ENCODE data around the gene EGFR.

Gene EGFR

GRCh38 chr7:55200441-55200840 lies 181.6 kb downstream of the EGFR start:
- H3K27me3 ChIP-seq (ENCODE audit: insufficient read depth, low read length, poor library complexity) = no peaks in the 10 kb centered on the region
- H3K36me3 ChIP-seq (ENCODE audit: insufficient read depth, low read length) = no peaks in the 10 kb centered on the region
- ATAC-seq (ENCODE audit: insufficient read depth, low read depth) = no peak
- no peaks in the 10 kb centered on the region for H3K9me3 ChIP-seq (ENCODE audit: insufficient read depth, low read length, severe bottlenecking)
- no peaks in the 10 kb centered on the region for H3K4me1 ChIP-seq (ENCODE audit: insufficient read depth, low read length)
- no peak overlapping the region for H3K9ac ChIP-seq (ENCODE audit: low read depth, low read length)
- no peak for TF ChIP-seq EZH2 (IDR thresholded peaks at IDR 0.05; ENCODE audit: borderline replicate concordance, low read depth, low read length, severe bottlenecking)
- no peak for TF ChIP-seq CTCF (IDR thresholded peaks at IDR 0.05; ENCODE audit: borderline replicate concordance, extremely low read depth, low read length, poor library complexity, severe bottlenecking)
- H3K4me3 ChIP-seq (ENCODE audit: low read depth in 1 of 2, low read length in 2 of 2) = no peak overlapping the region
- no peaks in the 10 kb centered on the region for H4K20me1 ChIP-seq (ENCODE audit: insufficient read depth, low read length)
- no peaks in the 10 kb centered on the region for H3K79me2 ChIP-seq (ENCODE audit: insufficient read depth, low read length)
- H3K4me2 ChIP-seq (ENCODE audit: insufficient read depth, low read length) = no peak overlapping the region
- no peak for DNase-seq
- H2AFZ ChIP-seq (ENCODE audit: low read depth, low read length) = no peak overlapping the region
- H3K27ac ChIP-seq (ENCODE audit: low read length) = no peak overlapping the region

GRCh38 chr7:55202150-55202913 lies 183.5 kb downstream of the EGFR start:
- no peaks in the 10 kb centered on the region for H3K27me3 ChIP-seq (ENCODE audit: insufficient read depth, low read length, poor library complexity)
- TF ChIP-seq CTCF (IDR thresholded peaks at IDR 0.05; ENCODE audit: borderline replicate concordance, extremely low read depth, low read length, poor library complexity, severe bottlenecking) = no peak
- TF ChIP-seq EZH2 (IDR thresholded peaks at IDR 0.05; ENCODE audit: borderline replicate concordance, low read depth, low read length, severe bottlenecking) = no peak
- H3K36me3 ChIP-seq (ENCODE audit: insufficient read depth, low read length) = no peaks in the 10 kb centered on the region
- H3K9ac ChIP-seq (ENCODE audit: low read depth, low read length) = no peak overlapping the region
- H4K20me1 ChIP-seq (ENCODE audit: insufficient read depth, low read length) = no peaks in the 10 kb centered on the region
- no peak overlapping the region for H3K4me3 ChIP-seq (ENCODE audit: low read depth in 1 of 2, low read length in 2 of 2)
- H3K4me1 ChIP-seq (ENCODE audit: insufficient read depth, low read length) = no peaks in the 10 kb centered on the region
- no peaks in the 10 kb centered on the region for H3K9me3 ChIP-seq (ENCODE audit: insufficient read depth, low read length, severe bottlenecking)
- DNase-seq = no peak
- H3K4me2 ChIP-seq (ENCODE audit: insufficient read depth, low read length) = no peak overlapping the region
- no peak overlapping the region for H3K27ac ChIP-seq (ENCODE audit: low read length)
- 0 out of 3 replicates have a peak, but pooled peaks have one; percentile 24 for ATAC-seq (ENCODE audit: insufficient read depth, low read depth)
- no peaks in the 10 kb centered on the region for H3K79me2 ChIP-seq (ENCODE audit: insufficient read depth, low read length)
- H2AFZ ChIP-seq (ENCODE audit: low read depth, low read length) = no peak overlapping the region

GRCh38 chr7:55203300-55203699 lies 184.5 kb downstream of the EGFR start:
- no peak overlapping the region for H3K9ac ChIP-seq (ENCODE audit: low read depth, low read length)
- no peak overlapping the region for H2AFZ ChIP-seq (ENCODE audit: low read depth, low read length)
- TF ChIP-seq CTCF (IDR thresholded peaks at IDR 0.05; ENCODE audit: borderline replicate concordance, extremely low read depth, low read length, poor library complexity, severe bottlenecking) (no peak), EZH2 (IDR thresholded peaks at IDR 0.05; ENCODE audit: borderline replicate concordance, low read depth, low read length, severe bottlenecking) (no peak)
- ATAC-seq (ENCODE audit: insufficient read depth, low read depth) (no peak), DNase-seq (no peak)
- no peaks in the 10 kb centered on the region for H3K36me3 ChIP-seq (ENCODE audit: insufficient read depth, low read length)
- no peak overlapping the region for H3K4me2 ChIP-seq (ENCODE audit: insufficient read depth, low read length)
- no peaks in the 10 kb centered on the region for H3K4me1 ChIP-seq (ENCODE audit: insufficient read depth, low read length)
- H3K27me3 ChIP-seq (ENCODE audit: insufficient read depth, low read length, poor library complexity) = no peaks in the 10 kb centered on the region
- H3K4me3 ChIP-seq (ENCODE audit: low read depth in 1 of 2, low read length in 2 of 2) = no peak overlapping the region
- no peak overlapping the region for H3K27ac ChIP-seq (ENCODE audit: low read length)
- H4K20me1 ChIP-seq (ENCODE audit: insufficient read depth, low read length) = no peaks in the 10 kb centered on the region
- H3K79me2 ChIP-seq (ENCODE audit: insufficient read depth, low read length) = no peaks in the 10 kb centered on the region
- H3K9me3 ChIP-seq (ENCODE audit: insufficient read depth, low read length, severe bottlenecking) = no peaks in the 10 kb centered on the region
